Measurements from ENCODE around the gene ANK2.
A peak's percentile ranks its signal among the peaks of the same experiment; 100 is the strongest.

The ANK2 gene

GRCh38 chr4:113398441-113399143 is 349.1 kb downstream of the ANK2 start:
- DNase-seq (ENCODE audit: low read depth): no peak

- DNase-seq (ENCODE audit: low read depth): no peak
Measured at GRCh38 chr4:113404167-113404571, 354.7 kb downstream of the ANK2 start.

- DNase-seq (ENCODE audit: low read depth): no peak
Measured at GRCh38 chr4:113404841-113405240, 355.4 kb downstream of the ANK2 start.

GRCh38 chr4:113405874-113406722 is 356.6 kb downstream of the ANK2 start:
- no peak for DNase-seq (ENCODE audit: low read depth)

GRCh38 chr4:113406723-113407016 is 357.2 kb downstream of the ANK2 start:
- DNase-seq (ENCODE audit: low read depth): no peak

GRCh38 chr4:113407409-113407808 is 358.0 kb downstream of the ANK2 start:
- no peak for DNase-seq (ENCODE audit: low read depth)

- DNase-seq (ENCODE audit: low read depth): no peak
Measured at GRCh38 chr4:113409181-113409580, 359.7 kb downstream of the ANK2 start.

- DNase-seq (ENCODE audit: low read depth): no peak
Measured at GRCh38 chr4:113410686-113411085, 361.2 kb downstream of the ANK2 start.

- peak; percentile 91 for DNase-seq (ENCODE audit: low read depth)
Measured at GRCh38 chr4:113411496-113411938, 362.1 kb downstream of the ANK2 start.

- no peak for DNase-seq (ENCODE audit: low read depth)
Measured at GRCh38 chr4:113419631-113420030, 370.2 kb downstream of the ANK2 start.

GRCh38 chr4:113420938-113421337 is 371.5 kb downstream of the ANK2 start:
- DNase-seq (ENCODE audit: low read depth): no peak

GRCh38 chr4:113423631-113424030 is 374.2 kb downstream of the ANK2 start:
- no peak for DNase-seq (ENCODE audit: low read depth)

GRCh38 chr4:113433116-113433515 is 383.7 kb downstream of the ANK2 start:
- DNase-seq (ENCODE audit: low read depth): no peak
